HG02973 (cell line): ENCODE results near the gene PRSS8.

Experiments
- ATAC-seq: cut with Tn5 transposase; IDR thresholded peaks from one replicate; pipeline ENCODE4 v1.9.1; 2021; ENCODE audit warnings: moderate library complexity; ENCODE audit not compliant: unreplicated experiment

The PRSS8 gene

GRCh38 chr16:31129568-31130335 lies 5.8 kb downstream of the PRSS8 start:
- ATAC-seq, result no peak

DNA sequence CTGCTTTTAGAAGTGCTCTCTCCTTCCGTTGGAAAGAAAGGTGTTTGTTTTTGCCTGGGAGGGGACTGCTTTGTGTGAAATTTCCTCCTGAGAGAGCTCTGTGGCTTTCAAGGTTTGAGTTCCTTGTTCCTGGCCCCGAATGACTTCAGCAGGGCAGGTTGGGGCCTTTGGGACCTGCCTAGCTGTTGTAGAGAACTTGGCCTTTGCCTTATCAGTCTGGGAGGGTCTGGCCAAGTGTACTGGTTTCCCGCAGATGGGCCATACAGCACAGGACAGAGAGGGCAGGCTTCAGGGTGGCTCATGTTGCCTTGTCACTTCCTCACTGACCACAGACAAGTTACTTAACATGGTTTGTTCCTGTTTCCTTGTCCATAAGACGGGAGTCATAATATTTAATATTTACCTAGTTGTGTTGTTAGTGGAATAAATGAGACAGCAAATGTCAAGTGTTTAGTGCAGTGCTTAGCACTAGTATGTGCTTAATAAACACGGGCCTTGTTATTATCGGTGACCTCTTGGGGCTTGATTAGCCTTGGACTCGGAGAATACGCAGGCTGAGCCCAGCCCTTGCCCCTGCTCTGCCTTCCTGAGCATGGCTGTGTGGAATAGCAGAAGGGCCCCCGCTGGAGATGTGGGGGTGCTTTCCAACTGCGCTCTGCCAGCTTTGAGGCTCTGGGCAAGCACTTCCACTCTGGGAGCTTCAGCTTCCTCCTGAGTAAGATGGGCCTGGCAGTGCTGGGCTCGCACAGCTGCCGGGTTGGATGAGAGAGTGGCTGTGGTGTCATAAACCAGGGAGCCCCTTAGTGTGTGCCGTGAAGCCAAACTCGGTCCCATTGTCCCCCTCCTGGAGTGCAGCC lies 6.6 kb downstream of the PRSS8 start:
- ATAC-seq, result no peak

GRCh38 chr16:31127182-31127581 lies 8.3 kb downstream of the PRSS8 start:
- no peak for ATAC-seq

- no peak for ATAC-seq
Observed at GRCh38 chr16:31125844-31126243, 9.7 kb downstream of the PRSS8 start.

- no peak for ATAC-seq
Observed at GRCh38 chr16:31120129-31120528, 15.4 kb downstream of the PRSS8 start.

GRCh38 chr16:31118223-31119155 lies 17.0 kb downstream of the PRSS8 start:
- no peak for ATAC-seq

DNA sequence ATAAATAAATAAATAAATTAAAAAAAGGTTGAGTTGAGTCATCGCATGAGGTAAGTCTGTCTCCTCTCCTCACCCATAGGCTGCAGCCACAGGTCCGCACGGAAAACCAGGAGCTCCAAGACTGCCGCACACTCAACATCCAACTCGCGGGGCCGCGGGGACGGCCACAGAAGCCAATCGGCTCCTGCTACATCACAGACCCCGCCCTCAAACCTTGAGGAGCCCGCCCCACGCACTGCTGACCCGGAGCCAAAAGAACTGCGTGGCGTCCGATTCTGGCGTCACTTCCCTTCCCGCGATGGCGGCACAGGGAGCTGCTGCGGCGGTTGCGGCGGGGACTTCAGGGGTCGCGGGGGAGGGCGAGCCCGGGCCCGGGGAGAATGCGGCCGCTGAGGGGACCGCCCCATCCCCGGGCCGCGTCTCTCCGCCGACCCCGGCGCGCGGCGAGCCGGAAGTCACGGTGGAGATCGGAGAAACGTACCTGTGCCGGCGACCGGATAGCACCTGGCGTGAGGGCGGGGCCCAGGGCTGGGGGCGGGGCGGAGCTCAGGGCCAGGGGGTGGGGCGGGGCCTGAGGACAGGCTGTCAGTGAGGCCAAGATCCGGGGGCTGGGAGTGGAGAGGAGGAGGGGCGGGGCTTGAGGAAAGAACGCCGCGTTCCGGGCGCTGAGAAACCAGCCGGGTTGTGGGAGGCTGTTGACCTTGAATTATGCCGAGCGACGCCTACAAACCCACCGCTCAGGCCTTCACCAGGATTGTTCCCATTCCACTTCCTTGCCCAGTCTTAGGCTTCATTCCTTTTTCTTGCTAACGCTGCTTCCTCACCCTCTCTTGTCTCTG lies 17.9 kb downstream of the PRSS8 start, which contains the start of gene KAT8:
KAT8 (plus strand) TSS at position 281 of the 839 bp plus-strand sequence; CDS start at position 299, 18 bp downstream.
- ATAC-seq, result peak; percentile 79

GRCh38 chr16:31114468-31114867 lies 21.1 kb downstream of the PRSS8 start:
- no peak for ATAC-seq

DNA sequence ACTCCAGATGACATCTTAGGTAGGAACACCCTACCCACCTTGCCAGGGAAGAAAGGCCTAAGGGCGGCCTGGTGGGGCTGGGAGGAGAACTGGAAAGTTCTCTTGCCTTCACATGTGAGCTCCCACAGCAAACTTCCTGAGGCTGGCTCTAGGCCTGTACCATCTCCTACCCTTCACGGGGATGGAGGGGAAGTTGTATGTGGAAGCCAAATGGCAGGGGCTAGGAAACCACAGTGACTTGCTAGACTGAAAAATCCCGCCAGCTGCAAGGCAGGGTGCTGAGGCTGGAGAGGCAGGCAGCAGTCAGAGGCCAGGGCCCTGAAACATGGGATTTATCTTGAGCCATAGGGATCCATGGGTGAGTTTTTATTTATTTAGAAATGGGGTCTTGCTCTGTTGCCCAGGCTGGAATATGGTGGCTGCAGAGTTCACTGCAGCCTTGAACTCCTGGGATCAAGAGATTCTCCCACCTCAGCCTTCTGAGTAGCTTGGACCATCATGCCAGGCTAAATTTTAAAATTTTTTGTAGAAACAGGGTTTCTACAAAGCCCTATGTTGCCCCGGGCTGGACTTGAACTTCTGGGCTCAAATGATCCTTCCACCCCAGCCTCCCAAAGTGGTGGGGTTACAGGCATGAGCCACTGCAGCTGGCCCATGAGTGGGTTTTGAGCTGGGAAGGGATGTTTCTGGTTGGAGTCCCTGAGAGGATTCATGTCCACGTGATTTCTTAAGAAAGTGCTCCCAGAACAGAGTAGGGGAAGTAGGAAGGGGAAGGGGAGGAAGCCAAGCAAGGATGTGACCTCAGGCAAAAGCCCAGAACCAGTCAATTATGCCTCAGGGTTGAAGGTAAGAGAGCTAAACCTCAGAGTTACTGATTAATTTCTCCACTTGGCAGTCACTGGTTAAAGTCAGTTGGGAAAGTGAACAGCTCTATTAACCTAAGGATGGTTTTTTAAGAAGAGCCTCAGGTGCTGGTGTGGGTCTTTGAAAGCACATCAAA lies 22.1 kb downstream of the PRSS8 start:
- ATAC-seq, result no peak

- ATAC-seq, result no peak
Observed at GRCh38 chr16:31112711-31113110, 22.8 kb downstream of the PRSS8 start.

DNA sequence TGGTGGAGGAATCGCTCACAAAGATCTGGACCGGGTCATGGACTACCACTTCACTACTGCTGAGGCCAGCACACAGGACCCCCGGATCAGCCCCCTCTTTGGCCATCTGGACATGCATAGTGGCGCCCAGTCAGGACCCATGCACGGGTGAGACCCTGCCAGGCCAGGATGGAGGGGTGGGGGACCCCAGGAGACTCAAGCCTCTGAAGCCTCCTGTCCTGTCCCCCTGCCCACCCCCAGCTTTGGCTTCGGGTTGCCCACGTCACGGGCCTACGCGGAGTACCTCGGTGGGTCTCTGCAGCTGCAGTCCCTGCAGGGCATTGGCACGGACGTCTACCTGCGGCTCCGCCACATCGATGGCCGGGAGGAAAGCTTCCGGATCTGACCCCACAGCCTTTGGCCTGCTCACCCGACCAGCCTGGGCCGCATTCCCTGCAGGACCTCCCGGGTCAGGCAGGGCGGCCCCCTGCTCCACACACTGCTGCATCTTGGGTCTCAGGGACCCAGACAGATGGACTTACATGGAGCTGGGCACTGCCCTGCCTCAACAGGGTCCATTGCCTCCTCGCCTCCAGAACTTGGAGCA lies 23.6 kb downstream of the PRSS8 start:
- ATAC-seq, result no peak

DNA sequence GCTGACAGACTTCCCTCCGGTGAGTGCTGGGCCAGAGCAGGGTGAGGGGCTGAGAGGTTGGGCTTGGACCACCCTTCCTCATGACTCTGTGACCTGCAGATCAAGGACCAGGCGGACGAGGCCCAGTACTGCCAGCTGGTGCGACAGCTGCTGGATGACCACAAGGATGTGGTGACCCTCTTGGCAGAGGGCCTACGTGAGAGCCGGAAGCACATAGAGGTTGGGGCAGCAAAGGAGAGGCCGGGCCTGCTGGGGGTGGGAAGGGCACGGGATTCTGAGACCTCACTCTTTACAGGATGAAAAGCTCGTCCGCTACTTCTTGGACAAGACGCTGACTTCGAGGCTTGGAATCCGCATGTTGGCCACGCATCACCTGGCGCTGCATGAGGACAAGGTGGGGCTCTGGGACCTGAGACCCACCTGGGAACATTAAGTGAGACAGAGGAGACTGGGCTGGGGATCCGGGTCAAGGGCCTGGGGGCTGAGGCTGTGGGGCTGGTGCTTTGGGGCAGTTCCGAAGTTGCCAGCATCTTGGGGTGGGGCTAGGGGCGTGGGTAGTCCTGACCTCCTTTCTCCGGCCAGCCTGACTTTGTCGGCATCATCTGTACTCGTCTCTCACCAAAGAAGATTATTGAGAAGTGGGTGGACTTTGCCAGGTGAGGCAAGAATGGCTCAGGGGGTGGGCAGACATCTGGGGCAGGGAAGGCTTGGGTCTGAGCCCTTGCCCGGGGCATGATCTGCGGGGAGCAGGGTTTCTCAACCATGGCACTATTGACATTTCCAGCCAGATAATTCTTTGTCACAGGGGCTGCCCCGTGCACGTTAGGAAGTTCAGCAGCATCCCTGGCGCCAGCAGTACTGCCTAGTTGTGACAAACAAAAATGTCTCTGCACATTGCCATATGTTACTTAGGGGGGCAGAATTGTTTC lies 25.2 kb downstream of the PRSS8 start:
- ATAC-seq, result no peak

DNA sequence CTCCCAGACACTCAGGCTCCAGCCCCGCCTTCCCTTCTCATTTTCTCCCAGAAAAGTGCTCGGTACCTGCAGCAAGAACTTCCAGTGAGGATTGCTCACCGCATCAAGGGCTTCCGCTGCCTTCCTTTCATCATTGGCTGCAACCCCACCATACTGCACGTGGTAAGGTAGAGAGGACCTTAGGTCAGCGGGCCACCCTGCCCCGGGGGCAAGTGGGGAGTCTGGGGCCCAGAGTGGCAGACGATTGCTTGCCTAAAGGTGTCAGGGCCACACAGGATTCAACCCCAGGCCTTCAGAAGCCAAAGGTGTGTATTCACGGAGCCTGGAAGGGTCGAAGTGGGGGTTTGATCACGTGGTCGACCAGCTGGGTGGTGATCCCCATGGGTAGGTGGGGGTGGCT lies 25.9 kb downstream of the PRSS8 start:
- no peak for ATAC-seq

DNA sequence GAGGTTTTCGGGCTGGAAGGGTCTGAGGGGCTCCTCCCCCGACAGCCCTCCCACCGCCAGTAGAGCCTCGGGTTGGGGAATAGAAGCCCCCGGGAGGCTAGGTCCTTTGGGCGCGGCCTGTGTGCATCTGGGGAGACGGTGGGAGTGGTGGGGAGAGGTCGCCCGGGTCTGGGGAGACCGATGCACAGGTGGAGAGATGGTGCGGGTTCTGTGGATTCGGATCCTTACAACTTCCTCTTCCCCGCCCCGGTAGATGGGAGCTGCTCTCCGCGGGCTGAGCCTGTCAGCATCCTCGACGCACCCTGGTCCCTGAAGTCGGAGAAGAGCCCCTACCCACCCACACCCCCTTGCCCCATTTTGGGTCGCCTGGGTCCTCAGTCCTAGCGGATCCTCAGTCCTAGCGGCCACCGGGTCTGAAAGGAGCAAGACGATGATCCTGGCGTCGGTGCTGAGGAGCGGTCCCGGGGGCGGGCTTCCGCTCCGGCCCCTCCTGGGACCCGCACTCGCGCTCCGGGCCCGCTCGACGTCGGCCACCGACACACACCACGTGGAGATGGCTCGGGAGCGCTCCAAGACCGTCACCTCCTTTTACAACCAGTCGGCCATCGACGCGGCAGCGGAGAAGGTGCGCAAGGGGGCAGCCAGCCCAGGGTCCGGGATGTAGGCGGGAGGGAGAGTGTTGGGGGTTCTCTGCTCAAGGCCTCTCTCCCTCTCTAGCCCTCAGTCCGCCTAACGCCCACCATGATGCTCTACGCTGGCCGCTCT lies 26.6 kb downstream of the PRSS8 start:
- ATAC-seq, result no peak

DNA sequence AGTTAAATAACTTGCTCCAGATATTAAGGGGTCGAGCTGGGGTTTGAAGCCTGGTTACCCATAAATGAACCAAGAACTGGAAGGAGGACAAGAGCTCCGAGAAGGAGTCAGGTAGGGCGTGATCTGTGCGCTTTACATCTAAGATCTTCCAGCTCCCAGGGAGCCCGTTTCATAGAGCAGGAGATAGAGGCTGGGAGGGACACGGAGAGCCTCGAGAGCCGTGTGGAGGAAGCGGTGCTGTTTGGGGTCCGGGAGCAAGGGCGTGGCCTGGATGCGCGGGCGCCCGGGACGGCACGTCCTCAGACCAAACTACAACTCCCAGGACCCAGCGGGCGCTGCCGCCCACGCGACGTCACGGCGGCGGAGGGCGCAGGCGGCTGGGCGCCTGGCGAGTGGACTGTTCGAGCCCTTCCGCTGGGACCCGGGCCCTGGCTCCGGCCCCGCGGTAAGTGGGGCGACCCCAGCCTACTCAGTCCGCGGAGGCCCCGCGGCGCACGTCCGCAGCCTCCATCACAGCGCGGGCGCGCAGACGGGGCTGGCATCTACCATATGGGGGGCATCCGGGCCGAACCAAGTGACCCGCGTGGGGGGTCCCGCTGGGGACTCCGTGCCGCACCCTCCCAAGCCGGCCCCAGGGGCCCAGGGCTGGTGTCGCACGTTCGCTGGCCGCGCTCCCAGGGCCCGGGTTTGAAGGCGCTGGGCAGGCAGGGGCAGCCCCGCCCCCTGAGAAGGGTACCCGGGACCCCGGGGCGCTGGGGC lies 27.3 kb downstream of the PRSS8 start, which contains the start of gene BCKDK:
BCKDK (plus strand) TSS at position 352 of the 759 bp plus-strand sequence. CDS start 838 bp downstream, outside the sequence.
- ATAC-seq, result peak; percentile 76

GRCh38 chr16:31107465-31107867 lies 28.1 kb downstream of the PRSS8 start:
- ATAC-seq, result peak; percentile 40
